Calu3 (cell line): ENCODE data around the gene CYTIP. TPM values are rescaled to one million over a fixed set of nuclear protein-coding genes. Genes with fewer than 3 reads are reported as not detected.

Source experiments
- BruUV-seq: library from RNA; stranded (reverse); fragments of 400-500 nt; replicated peaks from 2 replicates; lab custom pipeline; 2021; lab: Mats Ljungman, UMichigan
- CTCF ChIA-PET: fragments of 300-600 bp; sonication (Branson Sonifier 250); formaldehyde crosslinking; loops from one replicate; lab custom pipeline; 2022; ENCODE audit warnings: antibody characterized with exemption; lab: Charles Lee
- DNase-seq: peaks from one replicate; pipeline ENCODE4 v3.0.0; 2022
- H3K27ac Mint-ChIP-seq: one replicate; pipeline ENCODE4 v1.8.0; 2022; ENCODE audit warnings: mixed read lengths; ENCODE audit not compliant: unreplicated experiment
- H3K27me3 Mint-ChIP-seq: one replicate; pipeline ENCODE4 v1.8.0; 2022; ENCODE audit warnings: mixed read lengths; ENCODE audit not compliant: unreplicated experiment
- H3K36me3 Mint-ChIP-seq: one replicate; pipeline ENCODE4 v1.8.0; 2022; ENCODE audit warnings: mild to moderate bottlenecking, moderate library complexity, mixed read lengths; ENCODE audit not compliant: insufficient read depth, unreplicated experiment
- H3K4me1 Mint-ChIP-seq: one replicate; pipeline ENCODE4 v1.8.0; 2022; ENCODE audit warnings: mild to moderate bottlenecking, low read depth, mixed read lengths; ENCODE audit not compliant: unreplicated experiment
- H3K4me3 Mint-ChIP-seq: one replicate; pipeline ENCODE4 v1.8.0; 2022; ENCODE audit warnings: mild to moderate bottlenecking, low read depth, moderate library complexity, mixed read lengths; ENCODE audit not compliant: unreplicated experiment
- H3K9me3 Mint-ChIP-seq: one replicate; pipeline ENCODE4 v1.8.0; 2022; ENCODE audit warnings: low read depth, mixed read lengths; ENCODE audit not compliant: unreplicated experiment
- intact Hi-C: fragments of 100-400 bp; cut with micrococcal nuclease; formaldehyde crosslinking; loops from one replicate; pipeline ENCODE4 v1.10.0; 2022; ENCODE audit not compliant: unreplicated experiment
- total RNA-seq: library from RNA; stranded (reverse); gene quantifications from 2 replicates; pipeline ENCODE4 v1.2.3, GENCODE V29; 2022
- TF ChIP-seq, protein P1 (sequence below): fragments of 200-600 bp; IDR thresholded peaks from one replicate; pipeline ENCODE4 v1.8.0; 2022; ENCODE audit warnings: antibody characterized with exemption; ENCODE audit not compliant: unreplicated experiment

CYTIP gene
- total RNA-seq, 1 experiment from 2014 or later: not detected

DNA sequence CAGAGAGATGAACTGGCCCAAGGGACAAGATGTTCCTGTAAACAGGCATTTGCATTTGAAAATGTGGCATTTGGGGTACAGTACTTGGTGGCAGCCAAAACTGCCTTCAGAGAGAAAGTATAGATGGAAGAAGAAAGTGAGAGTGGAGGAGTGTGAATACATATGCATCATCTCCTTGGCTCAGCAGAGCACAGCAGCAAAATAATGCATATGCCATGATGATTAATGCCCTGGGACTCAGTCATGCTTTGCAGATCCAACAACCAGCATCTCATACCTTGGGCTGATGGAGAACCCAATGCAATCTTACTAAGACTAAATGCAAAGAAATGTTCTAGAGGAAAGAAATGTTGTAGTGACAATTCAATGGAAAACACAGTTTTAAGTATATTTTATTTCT, 29.7 kb upstream of the CYTIP start:
- no peaks in the 10 kb centered on the region for H3K9me3 Mint-ChIP-seq
- no peaks in the 10 kb centered on the region for H3K27me3 Mint-ChIP-seq
- TF ChIP-seq, protein P1, sequence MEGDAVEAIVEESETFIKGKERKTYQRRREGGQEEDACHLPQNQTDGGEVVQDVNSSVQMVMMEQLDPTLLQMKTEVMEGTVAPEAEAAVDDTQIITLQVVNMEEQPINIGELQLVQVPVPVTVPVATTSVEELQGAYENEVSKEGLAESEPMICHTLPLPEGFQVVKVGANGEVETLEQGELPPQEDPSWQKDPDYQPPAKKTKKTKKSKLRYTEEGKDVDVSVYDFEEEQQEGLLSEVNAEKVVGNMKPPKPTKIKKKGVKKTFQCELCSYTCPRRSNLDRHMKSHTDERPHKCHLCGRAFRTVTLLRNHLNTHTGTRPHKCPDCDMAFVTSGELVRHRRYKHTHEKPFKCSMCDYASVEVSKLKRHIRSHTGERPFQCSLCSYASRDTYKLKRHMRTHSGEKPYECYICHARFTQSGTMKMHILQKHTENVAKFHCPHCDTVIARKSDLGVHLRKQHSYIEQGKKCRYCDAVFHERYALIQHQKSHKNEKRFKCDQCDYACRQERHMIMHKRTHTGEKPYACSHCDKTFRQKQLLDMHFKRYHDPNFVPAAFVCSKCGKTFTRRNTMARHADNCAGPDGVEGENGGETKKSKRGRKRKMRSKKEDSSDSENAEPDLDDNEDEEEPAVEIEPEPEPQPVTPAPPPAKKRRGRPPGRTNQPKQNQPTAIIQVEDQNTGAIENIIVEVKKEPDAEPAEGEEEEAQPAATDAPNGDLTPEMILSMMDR: no peak
- CTCF ChIA-PET: no interaction called here
- no TSS peak for BruUV-seq
- H3K4me1 Mint-ChIP-seq: no peaks in the 10 kb centered on the region
- no peak overlapping the region for H3K4me3 Mint-ChIP-seq
- no peak for DNase-seq
- H3K36me3 Mint-ChIP-seq: no peaks in the 10 kb centered on the region
- intact Hi-C loops: no loop called here
- no peak overlapping the region for H3K27ac Mint-ChIP-seq

- Mint-ChIP-seq H3K9me3 (peaks cover 3% of the 10 kb centered on the region), H3K36me3 (no peaks in the 10 kb centered on the region), H3K4me3 (no peak overlapping the region), H3K27ac (no peak overlapping the region), H3K27me3 (no peaks in the 10 kb centered on the region), H3K4me1 (no peaks in the 10 kb centered on the region)
- no TSS peak for BruUV-seq
- DNase-seq: no peak
- intact Hi-C loops: no loop called here
- CTCF ChIA-PET: no interaction called here
- TF ChIP-seq, protein P1: no peak
Measured at GRCh38 chr2:157471078-157471477, 27.2 kb upstream of the CYTIP start.

GRCh38 chr2:157470321-157470720, 26.4 kb upstream of the CYTIP start:
- Mint-ChIP-seq H3K4me1 (no peaks in the 10 kb centered on the region), H3K27ac (no peak overlapping the region), H3K27me3 (no peaks in the 10 kb centered on the region), H3K9me3 (peaks cover 3% of the 10 kb centered on the region), H3K36me3 (no peaks in the 10 kb centered on the region), H3K4me3 (no peak overlapping the region)
- BruUV-seq: no TSS peak
- DNase-seq: no peak
- CTCF ChIA-PET: no interaction called here
- TF ChIP-seq, protein P1: no peak
- intact Hi-C loops: no loop called here

GRCh38 chr2:157469726-157470125, 25.8 kb upstream of the CYTIP start:
- no peak for DNase-seq
- CTCF ChIA-PET: no interaction called here
- intact Hi-C loops: no loop called here
- no peaks in the 10 kb centered on the region for H3K36me3 Mint-ChIP-seq
- TF ChIP-seq, protein P1: no peak
- no peak overlapping the region for H3K27ac Mint-ChIP-seq
- H3K27me3 Mint-ChIP-seq: no peaks in the 10 kb centered on the region
- BruUV-seq: no TSS peak
- H3K4me1 Mint-ChIP-seq: no peaks in the 10 kb centered on the region
- no peak overlapping the region for H3K4me3 Mint-ChIP-seq
- H3K9me3 Mint-ChIP-seq: peaks cover 3% of the 10 kb centered on the region
